Thymus (tissue), 11 donors: ENCODE results near the gene KCNQ1. TPM values are rescaled to one million over a fixed set of nuclear protein-coding genes. Genes with fewer than 3 reads are reported as not detected.
A peak's percentile ranks its signal among the peaks of the same experiment; 100 is the strongest.

Experiments used
- DNase-seq, 9 donors: peaks; one replicate each; pipeline ENCODE4 v3.0.0-alpha.2; 2013; ENCODE audit warnings: low spot score in 9 of 9, low read depth in 6 of 9, missing footprints in 1 of 9
- H3K27ac ChIP-seq, 2 donors: one replicate each; pipeline ENCODE4 v1.5.1; 2013; ENCODE audit warnings: control low read depth in 1 of 2, low read depth in 1 of 2, low read length in 1 of 2, mild to moderate bottlenecking in 1 of 2, moderate library complexity in 1 of 2
- H3K27me3 ChIP-seq, 2 donors: one replicate each; pipeline ENCODE4 v1.5.1; 2013; ENCODE audit warnings: low read length in 1 of 2; ENCODE audit not compliant: control insufficient read depth in 2 of 2, insufficient read depth in 1 of 2
- H3K36me3 ChIP-seq, 2 donors: one replicate each; pipeline ENCODE4 v1.5.1; 2013; ENCODE audit warnings: low read length in 1 of 2, mild to moderate bottlenecking in 1 of 2, moderate library complexity in 1 of 2; ENCODE audit not compliant: control insufficient read depth in 2 of 2, insufficient read depth in 2 of 2
- H3K4me1 ChIP-seq, 2 donors: one replicate each; pipeline ENCODE4 v1.5.1; 2013; ENCODE audit warnings: low read length in 2 of 2; ENCODE audit not compliant: control insufficient read depth in 2 of 2, insufficient read depth in 2 of 2
- H3K4me3 ChIP-seq, 2 donors: one replicate each; pipeline ENCODE4 v1.5.1; 2013; ENCODE audit warnings: low read length in 2 of 2, control low read depth in 1 of 2, mild to moderate bottlenecking in 1 of 2
- H3K9me3 ChIP-seq, 2 donors: one replicate each; pipeline ENCODE4 v1.5.1; 2013; ENCODE audit warnings: low read length in 1 of 2, mild to moderate bottlenecking in 1 of 2; ENCODE audit not compliant: control insufficient read depth in 2 of 2, insufficient read depth in 1 of 2
- WGBS: extraction: QIAGEN DNeasy Blood & Tissue Kit; methylation state at CpG from one replicate; pipeline ENCODE4 v1.1.7; 2013; 5-methylcytosine and 5-hydroxymethylcytosine counted together
- polyA plus RNA-seq: library from polyadenylated mRNA; stranded (reverse); fragments of 200-250 nt; gene quantifications from one replicate; pipeline ENCODE4 v1.2.3, GENCODE V29; 2013
- total RNA-seq: library from RNA; stranded (reverse); fragments of 120-200 nt; gene quantifications from one replicate; pipeline ENCODE4 v1.2.4, GENCODE V29; 2013
- donor health status: healthy.

Gene KCNQ1
- total and polyA plus RNA-seq, 2 donors, result 0.94 to 3.7 TPM

DNA sequence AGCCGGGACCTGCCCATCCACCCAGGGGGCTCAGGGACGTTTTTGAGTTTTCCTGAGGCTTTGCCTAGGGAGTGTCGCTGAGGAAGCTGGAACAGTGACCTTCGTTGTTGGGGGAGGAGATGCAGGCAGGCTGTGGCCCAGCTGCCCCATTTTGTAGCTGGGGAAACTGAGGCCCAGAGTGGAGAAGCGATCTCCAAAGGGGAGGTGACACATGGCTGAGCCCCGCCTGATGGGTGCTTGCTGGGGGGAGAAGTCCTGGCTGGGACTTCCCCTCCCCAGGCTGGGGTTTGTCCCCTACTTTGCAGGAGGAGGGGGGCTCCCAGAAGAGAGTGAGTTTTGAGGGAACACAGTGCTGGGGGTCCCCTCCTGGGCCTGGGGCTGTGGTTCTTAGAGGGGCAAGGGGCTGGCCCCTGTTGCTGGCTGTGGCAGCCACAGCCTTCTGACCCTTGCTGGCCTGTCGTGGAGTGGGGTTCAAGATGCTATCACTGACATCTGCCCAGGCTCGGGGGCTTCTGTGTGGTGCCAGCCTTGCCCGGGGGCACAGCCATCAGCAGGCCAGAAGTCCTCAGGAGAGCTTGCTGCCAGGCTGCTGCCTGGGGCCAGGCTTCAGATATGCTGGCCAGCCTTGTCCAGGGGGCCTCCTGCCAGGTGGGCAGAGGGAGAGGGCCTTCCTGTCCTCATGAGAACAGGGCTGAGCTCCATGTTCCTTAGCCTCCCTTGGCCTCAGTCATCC is 21.4 kb downstream of the KCNQ1 start:
- Histone ChIP-seq H3K27ac (no peak overlapping the region), H3K27me3 (peaks cover 0 to 6% of the 10 kb centered on the region in 2 donors), H3K4me1 (peaks cover 13 to 19% of the 10 kb centered on the region in 2 donors), H3K9me3 (no peaks in the 10 kb centered on the region), H3K36me3 (no peaks in the 10 kb centered on the region), H3K4me3 (no peak overlapping the region)
- 95% methylated on average over 9 of the region's 9 CpGs for WGBS
- DNase-seq, result no peak

DNA sequence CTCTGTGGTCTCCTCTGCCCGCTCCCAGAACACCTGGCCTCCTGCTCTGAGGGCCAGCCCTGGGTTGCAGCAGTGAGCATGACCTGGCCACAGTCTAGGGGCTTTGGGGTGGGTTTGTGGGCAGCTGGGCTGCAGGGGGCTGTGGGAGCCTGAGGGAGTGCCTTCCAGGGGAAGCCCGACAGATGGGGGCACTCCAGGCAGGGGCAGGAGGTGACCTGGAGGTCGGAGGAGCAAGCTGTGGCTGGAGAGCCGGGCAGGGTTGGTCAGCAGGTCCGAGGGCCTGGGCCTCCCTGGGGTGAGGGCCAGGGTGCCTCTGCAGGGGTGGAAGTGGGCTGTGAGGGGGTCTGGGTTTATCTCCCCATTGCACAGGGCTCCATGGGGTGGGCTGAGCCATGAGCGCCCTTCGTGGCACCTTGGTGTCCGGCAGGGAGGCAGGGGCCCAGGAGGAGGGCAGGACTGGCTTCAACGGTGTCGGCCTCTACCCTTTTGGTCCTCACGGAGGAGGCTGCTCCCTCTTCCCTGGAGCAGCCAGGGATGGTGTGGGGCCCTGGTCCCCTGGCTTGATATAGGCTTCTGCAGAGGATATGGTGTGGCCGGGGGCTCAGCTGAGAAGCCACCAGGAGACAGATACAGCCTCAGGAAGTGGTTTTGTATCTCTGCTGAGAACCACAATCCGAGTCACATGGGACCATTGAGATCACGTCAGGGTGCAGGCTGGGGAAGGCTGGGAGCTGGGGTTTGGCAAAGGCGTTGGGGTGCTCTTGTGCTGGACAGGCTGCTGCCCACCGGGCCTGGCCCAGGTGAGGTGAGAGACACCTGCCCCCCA is 22.3 kb downstream of the KCNQ1 start:
- 33% methylated on average over 16 of the region's 16 CpGs for WGBS
- peak in 8 of 9 donors; percentile 18 to 81 (median 40) for DNase-seq
- Histone ChIP-seq H3K9me3 (no peaks in the 10 kb centered on the region), H3K36me3 (no peaks in the 10 kb centered on the region), H3K4me1 (peaks cover 13 to 19% of the 10 kb centered on the region in 2 donors), H3K4me3 (no peak overlapping the region), H3K27me3 (peaks cover 0 to 6% of the 10 kb centered on the region in 2 donors), H3K27ac (peak overlapping the region in 1 of 2 donors; percentile 1)

DNA sequence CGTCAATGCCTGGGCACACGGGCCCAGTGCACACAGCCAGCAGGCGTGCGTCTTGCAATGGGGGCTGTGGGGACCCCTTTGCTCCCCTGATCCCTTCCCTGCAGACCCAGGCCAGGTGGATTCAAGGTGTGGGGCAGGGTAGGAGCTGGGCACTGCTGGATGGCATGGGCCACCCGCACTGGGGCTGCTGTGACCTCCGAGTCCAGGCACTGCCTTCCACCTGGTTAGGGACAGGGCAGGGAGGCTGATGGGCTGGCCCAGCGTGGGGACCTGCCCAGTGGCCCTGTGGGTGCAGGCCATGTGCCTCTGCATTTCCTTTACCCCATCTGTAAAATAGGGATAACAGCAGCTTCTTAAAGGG is 22.9 kb downstream of the KCNQ1 start:
- Histone ChIP-seq H3K27ac (no peak overlapping the region), H3K4me1 (peaks cover 13 to 19% of the 10 kb centered on the region in 2 donors), H3K9me3 (no peaks in the 10 kb centered on the region), H3K4me3 (no peak overlapping the region), H3K27me3 (peaks cover 0 to 6% of the 10 kb centered on the region in 2 donors), H3K36me3 (no peaks in the 10 kb centered on the region)
- 70% methylated on average over 7 of the region's 7 CpGs for WGBS
- DNase-seq, result no peak

DNA sequence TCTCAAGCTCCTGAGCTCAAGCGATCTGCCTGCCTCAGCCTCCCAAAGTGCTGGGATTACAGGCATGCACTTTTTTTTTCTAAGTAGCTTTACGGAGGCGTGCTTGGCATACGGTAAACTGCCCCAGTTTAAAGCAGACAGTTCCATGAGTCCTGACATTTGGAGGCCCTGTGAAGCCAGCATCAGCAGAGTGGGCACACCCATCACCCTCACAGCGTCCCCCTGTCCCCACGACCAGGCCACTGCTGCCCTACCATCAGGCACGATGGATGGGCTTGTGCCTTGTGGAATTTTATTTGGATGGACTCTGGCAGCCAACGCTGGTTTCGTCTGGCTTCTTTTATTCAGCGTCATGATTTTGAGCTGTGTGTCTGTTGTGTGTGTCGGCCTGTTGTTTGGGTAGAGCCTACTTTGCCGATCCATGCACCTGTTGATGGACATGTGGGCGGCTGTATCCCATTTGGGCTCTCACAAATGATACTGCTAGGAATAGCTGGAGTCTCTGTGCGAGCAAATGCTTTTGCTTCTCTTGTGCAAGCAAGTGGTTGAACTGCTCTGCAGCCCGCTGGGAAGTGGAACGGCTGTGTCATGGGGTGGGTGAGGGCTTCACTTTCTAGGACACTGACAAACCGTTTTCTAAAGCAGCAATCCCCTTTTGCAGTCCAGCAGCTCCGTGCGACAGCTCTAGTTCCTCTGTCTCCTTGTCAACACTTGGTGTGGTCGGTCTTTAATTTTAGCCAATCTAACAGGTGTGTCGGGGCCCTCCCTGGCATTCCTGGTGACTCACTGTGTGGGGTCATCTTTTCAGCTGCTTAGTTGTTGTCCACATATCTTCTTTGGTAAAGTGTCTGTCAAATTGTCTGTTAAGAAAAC is 23.8 kb downstream of the KCNQ1 start:
- Histone ChIP-seq H3K4me3 (no peak overlapping the region), H3K27me3 (peaks cover 0 to 6% of the 10 kb centered on the region in 2 donors), H3K36me3 (no peaks in the 10 kb centered on the region), H3K4me1 (peaks cover 13 to 19% of the 10 kb centered on the region in 2 donors), H3K9me3 (no peaks in the 10 kb centered on the region), H3K27ac (no peak overlapping the region)
- no peak for DNase-seq
- WGBS, result 95% methylated on average over 21 of the region's 21 CpGs

DNA sequence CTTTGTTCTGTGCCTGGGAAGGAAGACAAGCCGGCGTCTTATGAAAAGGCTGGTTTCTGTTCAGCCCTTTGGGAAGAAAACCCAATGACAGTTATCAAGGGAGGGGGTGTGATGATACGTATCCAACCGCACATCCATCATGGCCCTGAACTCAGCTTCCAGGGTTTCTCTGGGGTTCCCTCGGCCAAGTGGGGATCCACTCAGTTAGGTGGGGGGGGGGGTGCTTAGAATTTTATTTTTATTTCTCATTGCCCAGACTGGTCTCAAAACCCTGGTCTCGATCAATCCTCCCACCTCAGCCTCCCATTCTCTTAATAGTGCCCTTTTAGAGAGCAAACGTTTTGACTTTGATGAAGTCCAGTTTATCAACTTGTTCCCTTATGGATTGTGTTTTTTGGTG is 25.7 kb downstream of the KCNQ1 start:
- no peaks in the 10 kb centered on the region for H3K9me3 ChIP-seq
- WGBS, result 95% methylated on average over 7 of the region's 7 CpGs
- H3K36me3 ChIP-seq, result no peaks in the 10 kb centered on the region
- DNase-seq, result no peak
- peaks cover 0 to 10% of the 10 kb centered on the region in 2 donors for H3K27me3 ChIP-seq
- H3K4me1 ChIP-seq, result peaks cover 13 to 19% of the 10 kb centered on the region in 2 donors
- H3K27ac ChIP-seq, result no peak overlapping the region
- H3K4me3 ChIP-seq, result no peak overlapping the region

DNA sequence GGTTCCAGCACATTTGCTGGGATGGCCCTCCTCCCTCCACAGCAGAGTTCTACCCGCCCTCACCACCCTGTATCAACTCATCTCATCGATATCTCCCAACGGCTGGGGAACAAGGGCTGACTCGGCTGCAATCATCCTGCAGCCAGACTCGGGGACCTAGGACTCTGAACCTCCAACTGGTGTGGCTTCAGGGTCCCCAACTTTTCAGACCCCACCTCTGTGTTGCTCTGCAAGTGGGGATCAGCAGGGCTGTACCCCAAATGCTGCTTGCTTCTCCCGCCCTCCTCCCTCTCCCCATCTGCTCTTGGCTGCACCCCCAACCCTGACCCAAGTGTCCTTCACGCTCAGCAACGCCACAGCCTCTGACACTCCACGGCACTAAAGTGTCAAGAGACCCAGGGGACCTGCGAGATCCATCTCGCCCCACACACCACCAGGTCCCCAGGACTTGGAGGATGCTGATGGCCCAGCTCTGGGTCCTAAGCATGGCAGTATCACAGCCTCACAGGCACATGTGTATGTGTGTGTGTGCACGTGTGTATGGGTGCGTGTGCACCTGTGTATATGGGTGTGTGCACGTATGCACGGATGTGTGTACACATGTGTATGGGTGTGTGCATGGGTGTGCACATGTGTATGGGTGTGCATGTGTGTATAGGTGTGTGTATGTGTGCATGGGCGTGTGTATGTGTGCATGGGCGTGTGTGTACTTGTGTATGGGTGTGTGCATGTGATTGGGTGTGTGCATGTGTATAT is 26.4 kb downstream of the KCNQ1 start:
- Histone ChIP-seq H3K27me3 (peaks cover 0 to 9% of the 10 kb centered on the region in 2 donors), H3K36me3 (no peaks in the 10 kb centered on the region), H3K4me3 (no peak overlapping the region), H3K4me1 (peaks cover 13 to 19% of the 10 kb centered on the region in 2 donors), H3K27ac (no peak overlapping the region), H3K9me3 (no peaks in the 10 kb centered on the region)
- no peak for DNase-seq
- 94% methylated on average over 17 of the region's 17 CpGs for WGBS

DNA sequence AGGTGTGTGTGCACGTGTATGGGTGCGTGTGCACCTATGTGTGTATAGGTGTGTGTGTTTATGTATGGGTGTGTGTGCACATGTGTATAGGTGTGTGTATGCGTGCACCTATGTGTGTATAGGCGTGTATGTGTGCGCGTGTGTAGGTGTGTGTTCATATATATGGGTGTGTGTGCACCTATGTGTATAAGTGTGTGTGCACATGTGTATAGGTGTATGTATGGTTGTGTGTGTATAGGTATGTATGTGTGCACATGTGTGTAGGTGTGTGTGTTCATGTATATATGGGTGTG is 26.9 kb downstream of the KCNQ1 start:
- Histone ChIP-seq H3K27ac (no peak overlapping the region), H3K27me3 (peaks cover 0 to 6% of the 10 kb centered on the region in 2 donors), H3K4me1 (peaks cover 10 to 14% of the 10 kb centered on the region in 2 donors), H3K9me3 (no peaks in the 10 kb centered on the region), H3K4me3 (no peak overlapping the region), H3K36me3 (no peaks in the 10 kb centered on the region)
- 89% methylated on average over 6 of the region's 6 CpGs for WGBS
- no peak for DNase-seq

DNA sequence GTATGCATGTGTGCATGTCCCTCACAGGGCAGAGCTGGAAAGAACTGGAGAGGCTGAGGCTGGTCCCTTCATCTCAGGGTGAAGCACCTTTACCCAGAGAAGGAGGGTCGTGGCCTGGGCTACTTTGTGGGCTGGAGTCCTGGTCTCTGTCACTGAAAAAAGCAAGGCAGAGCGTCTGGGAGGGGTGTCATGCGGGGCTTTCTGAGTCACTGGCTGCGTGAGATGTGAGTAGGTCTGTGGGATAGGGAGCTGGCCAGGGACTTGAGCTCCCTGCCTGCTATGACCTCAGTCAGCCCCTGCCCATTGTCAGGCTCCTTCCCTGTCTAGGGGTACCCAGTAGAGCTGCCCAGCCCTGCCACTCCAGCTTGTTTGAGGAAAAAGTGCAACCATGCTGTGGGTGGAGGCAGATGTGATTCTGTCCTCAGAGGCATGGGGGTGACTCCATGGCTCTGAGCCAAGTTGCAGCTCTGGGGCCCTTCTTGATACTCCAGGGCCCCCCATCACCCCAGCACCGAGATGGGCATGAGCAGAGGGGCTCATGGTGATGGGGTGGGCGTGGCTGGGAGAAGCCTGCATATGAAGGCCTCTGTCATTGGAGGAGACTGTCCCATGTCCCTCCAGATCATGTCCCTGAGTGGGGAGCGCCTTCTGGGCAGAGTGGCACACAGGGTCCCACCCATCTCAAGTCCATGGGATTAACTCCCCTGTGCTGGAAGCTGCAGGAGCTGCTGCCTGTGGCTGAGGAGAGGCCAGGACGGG is 27.8 kb downstream of the KCNQ1 start:
- 87% methylated on average over 8 of the region's 8 CpGs for WGBS
- H3K4me3 ChIP-seq, result no peak overlapping the region
- peaks cover 1 to 5% of the 10 kb centered on the region in 2 donors for H3K4me1 ChIP-seq
- no peaks in the 10 kb centered on the region for H3K9me3 ChIP-seq
- no peak for DNase-seq
- H3K27me3 ChIP-seq, result peaks cover 0 to 5% of the 10 kb centered on the region in 2 donors
- no peaks in the 10 kb centered on the region for H3K36me3 ChIP-seq
- no peak overlapping the region for H3K27ac ChIP-seq
